GM19372 (cell line): ENCODE measurements around the gene OTOP3.
"Not testable (repeated sequence)": the region's sequence is repeated elsewhere in the genome, so short reads cannot be mapped to it uniquely, and the experiment has no call there.

Experiments used
- ATAC-seq: cut with Tn5 transposase; IDR thresholded peaks from one replicate; pipeline ENCODE4 v1.9.1; 2021; ENCODE audit warnings: mild to moderate bottlenecking, low read depth, moderate library complexity; ENCODE audit not compliant: unreplicated experiment

Gene OTOP3, protein sequence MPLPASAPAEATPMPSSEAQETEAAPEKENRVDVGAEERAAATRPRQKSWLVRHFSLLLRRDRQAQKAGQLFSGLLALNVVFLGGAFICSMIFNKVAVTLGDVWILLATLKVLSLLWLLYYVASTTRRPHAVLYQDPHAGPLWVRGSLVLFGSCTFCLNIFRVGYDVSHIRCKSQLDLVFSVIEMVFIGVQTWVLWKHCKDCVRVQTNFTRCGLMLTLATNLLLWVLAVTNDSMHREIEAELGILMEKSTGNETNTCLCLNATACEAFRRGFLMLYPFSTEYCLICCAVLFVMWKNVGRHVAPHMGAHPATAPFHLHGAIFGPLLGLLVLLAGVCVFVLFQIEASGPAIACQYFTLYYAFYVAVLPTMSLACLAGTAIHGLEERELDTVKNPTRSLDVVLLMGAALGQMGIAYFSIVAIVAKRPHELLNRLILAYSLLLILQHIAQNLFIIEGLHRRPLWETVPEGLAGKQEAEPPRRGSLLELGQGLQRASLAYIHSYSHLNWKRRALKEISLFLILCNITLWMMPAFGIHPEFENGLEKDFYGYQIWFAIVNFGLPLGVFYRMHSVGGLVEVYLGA

GRCh38 chr17:74935585-74936469, at the start of gene OTOP3:
TSS of gene OTOP3 (plus strand) at chr17:74935898. CDS start at chr17:74935922, 24 bp downstream.
- ATAC-seq, result no peak

GRCh38 chr17:74888469-74888868, 47.2 kb upstream of the OTOP3 start:
- ATAC-seq, result no peak

DNA sequence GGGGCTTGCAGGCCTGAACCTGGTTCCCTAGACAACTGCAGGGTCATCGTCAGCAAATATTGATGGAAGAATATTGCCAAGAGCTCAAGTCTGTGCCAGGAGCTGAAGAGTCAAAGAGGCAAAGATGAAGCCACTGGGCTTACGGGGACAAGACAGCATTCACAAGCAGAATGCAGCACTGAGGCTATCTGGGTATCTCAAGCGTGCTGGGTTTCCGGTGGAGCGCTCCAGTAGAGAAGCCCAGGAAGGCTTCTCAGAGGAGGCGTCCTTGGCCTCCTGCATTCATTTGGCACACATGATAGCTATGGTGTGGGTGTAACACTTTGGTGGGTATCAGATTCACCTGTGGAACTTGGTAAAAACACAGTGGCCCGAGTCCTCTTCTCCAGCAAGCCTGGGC, 45.1 kb upstream of the OTOP3 start:
- no peak for ATAC-seq

DNA sequence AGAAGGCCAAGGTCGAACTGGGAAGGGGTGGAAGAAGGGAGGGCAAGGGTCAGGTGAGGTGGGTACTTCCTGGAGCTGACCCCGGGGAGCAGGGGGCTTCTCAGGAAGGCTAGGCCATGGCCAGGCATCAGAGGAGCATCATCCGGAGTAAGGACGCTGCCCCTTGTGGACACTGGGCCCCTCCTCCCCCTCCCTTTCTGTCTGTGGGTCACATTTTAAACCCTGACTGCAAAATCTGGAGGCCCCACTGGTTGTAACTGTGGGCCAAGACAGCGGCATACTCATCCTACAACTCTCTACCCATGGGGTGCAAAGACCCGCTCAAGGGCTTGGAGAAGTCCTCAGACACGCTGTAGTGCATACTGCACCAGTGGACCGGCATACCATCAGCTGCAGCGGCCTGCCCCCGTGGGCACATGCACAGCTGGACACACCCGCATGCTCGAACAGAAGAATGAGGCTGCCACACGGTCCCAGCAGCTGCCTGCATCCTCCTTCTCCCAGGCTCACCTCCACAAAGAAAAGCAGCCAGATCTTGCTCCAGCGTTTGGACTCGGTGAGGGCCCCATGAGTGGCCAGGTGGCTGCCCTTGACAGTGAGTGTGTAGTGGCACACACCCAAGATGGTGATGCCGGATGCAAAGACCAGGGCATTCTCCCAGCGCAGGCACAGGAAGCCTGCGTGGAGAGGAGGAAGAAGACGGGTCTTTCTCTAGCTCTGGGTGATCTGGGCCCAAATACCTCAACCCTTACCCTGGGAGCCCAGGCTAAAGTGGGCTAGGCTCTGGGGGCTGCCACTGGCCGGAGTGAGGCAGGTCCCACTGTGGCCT, 43.5 kb upstream of the OTOP3 start:
- no peak for ATAC-seq

DNA sequence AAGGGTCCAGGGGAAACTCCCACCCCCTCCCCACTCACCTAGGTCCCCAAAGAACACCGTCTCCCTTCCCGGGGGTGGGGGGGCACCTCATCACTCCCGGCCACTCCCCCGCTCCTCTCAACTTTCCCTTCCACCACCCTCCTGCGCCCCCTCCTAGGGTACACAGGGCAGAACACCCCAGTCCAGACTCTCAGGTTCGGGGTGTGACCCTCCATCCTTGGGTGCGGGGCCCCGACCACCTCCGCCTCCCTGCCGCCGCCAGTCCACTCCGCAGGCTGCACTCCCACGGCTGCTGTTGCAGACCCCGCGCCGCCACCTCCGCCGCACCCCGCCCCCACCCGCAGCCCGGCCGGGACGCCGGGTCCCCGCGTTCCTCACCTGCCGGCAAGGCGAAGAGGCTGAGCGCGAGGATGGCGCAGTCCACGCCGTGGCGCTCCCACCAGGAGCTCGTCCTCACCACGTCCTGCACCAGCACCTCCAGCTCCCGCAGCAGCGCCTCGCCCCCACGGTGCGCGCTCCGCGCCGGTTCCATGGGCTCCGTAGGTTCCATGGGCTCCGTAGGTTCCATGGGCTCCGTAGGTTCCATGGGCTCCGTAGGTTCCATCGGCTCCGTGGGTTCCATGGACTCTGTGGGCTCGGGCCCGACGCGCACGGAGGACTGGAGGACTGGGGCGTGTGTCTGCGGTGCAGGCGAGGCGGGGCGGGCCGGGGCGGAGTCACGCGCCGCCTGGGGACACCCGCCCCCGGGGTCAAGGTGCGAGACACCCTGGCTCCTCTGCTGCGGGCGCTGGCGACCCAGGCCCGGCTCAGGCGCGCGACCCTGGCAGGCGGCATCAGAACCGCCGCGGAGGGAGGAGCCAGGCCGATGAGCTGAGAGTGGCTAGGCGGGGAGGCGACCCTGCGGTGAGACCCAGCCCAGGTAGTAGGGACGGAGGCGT, 42.5 kb upstream of the OTOP3 start, which contains the start of gene FADS6:
Gene FADS6, minus strand, starts transcription at position 660 of the 938 bp plus-strand sequence. Its CDS starts 38 bp downstream, at position 622.
- no peak for ATAC-seq

- ATAC-seq, result no peak
Observed at GRCh38 chr17:74893936-74894671, 41.6 kb upstream of the OTOP3 start.

DNA sequence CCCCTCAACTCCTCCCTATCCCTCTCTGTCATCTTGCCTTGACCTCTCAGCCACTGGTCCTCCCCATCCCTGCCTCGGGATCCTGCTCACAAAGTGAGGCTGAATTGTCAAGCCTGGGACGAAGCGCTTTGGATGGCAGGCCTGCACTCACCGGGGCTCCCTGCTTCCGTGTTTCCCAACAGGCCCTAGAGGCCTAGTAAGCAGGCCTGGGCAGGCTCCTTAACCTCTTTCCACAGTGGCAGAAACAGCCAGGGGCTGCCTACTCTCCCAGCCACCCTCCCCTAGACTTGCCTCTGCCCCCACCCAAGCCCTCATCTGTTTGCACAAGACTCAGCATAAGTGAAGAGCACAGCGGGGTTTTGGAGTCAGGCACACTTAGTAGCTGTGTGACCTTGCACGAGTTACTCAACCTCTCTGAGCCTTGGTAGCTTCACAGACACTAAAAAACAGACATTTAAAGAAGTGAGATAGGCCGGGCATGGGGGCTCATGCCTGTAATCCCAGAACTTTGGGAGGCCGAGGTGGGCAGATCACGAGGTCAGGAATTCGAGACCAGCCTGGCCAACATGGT, 37.2 kb upstream of the OTOP3 start:
- ATAC-seq, result no peak

DNA sequence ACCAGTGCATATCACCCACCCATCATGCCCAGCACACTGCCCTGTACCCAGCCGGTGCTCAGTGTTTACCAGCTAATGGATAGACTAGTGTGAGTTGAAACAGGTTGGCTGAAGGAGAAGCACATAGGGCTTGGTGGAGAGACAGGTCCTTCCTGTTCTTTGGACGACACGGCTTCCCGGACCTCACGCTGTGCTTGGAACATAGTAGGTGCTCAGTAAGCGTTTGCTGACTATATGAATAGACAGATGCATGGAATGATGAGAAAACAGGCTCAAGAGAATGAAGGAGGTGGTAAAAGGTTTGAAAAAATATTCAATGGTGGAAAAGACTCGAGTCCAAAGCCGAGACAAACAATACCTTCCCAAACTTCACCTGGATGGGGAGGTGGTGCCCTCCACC, 35.5 kb upstream of the OTOP3 start:
- ATAC-seq, result no peak

DNA sequence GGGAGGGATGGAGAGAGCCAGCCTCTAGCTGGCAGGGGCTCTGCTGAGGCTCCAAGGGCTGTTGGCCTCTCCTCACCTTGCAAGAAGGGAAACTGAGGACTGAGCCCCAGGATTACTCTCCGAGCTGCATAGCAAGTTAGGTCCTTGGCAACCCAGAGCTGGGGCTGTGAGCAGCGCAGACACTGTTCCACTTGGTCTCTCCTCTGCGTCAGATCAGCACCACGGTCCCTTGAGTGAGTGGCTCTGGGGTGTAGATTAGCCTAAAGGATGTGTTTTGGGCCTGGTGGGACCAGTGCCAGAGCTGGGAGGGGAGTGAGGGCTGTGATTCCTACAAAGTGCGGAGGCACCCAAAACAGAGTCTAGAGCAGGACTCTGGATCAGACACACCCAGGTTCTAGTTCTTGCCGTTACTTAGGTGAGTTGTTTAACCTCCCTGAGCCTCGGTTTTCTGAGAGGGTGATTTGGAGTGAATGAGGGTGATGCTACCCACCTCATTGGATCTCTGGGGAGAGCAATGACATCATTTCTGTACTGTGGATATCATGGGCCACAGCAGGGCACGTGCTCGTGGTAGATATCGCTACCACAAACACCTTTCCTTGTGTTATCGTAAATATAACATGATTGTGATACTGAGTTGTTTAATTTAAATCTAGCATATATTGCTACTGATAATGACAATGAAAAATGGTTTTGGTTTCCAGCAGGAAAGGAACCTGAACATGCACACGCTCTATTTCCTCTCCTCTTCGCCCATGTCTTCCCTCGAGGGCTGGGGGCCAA, 34.2 kb upstream of the OTOP3 start:
- no peak for ATAC-seq

GRCh38 chr17:74903034-74903433, 32.7 kb upstream of the OTOP3 start:
- no peak for ATAC-seq

DNA sequence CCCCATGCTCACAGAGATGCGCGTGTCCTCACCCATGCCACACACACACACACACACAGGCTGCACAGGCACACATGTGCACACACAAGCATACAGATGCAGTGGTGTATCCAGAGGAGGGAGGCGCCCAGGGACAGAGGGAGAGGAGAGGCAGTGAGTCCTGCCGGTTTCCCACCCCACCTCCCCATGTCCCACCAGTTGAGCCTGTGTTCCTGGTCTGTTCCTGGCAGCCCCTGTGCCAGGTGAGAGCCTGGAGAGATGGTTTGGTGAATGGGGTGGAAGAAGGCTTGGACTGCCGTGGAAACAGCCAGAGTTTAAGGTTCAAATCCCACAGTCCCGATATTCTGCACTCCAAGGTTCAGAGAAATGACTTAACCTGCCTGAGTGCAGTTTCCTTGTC, 32.0 kb upstream of the OTOP3 start:
- ATAC-seq, result no peak

GRCh38 chr17:74904687-74905409, 30.9 kb upstream of the OTOP3 start:
- no peak for ATAC-seq

DNA sequence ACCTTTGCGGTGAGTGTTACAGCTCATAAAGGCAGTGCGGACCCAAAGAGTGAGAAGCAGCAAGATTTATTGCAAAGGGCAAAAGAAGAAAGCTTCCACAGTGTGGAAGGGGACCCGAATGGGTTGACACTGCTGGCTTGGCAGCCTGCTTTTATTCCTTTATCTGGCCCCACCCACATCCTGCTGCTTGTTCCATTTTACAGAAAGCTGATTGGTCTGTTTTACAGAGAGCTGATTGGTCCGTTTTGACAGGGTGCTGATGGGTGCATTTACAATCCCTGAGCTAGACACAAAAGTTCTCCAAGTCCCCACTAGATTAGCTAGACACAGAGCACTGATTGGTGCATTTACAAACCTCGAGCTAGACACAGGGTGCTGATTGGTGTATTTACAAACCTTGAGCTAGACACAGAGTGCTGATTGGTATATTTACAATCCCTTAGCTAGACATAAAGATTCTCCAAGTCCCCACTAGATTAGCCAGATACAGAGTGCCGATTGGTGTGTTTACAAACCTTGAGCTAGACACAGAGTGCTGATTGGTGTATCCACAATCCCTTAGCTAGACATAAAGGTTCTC, 29.4 kb upstream of the OTOP3 start:
- not testable (repeated sequence) for ATAC-seq

DNA sequence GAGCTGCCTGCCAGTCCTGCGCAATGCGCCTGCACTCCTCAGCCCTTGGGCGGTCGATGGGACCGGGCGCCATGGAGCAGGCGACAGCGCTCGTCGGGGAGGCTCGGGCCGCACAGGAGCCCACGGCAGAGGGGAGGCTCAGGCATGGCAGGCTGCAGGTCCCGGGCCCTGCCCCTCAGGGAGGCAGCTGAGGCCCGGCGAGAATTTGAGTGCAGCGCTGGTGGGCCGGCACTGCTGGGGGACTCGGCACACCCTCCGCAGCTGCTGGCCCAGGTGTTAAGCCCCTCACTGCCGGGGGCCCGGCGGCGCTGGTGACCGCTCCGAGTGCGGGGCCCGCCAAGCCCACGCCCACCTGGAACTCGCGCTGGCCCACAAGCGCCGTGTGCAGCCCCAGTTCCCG, 28.7 kb upstream of the OTOP3 start:
- ATAC-seq, result no peak

DNA sequence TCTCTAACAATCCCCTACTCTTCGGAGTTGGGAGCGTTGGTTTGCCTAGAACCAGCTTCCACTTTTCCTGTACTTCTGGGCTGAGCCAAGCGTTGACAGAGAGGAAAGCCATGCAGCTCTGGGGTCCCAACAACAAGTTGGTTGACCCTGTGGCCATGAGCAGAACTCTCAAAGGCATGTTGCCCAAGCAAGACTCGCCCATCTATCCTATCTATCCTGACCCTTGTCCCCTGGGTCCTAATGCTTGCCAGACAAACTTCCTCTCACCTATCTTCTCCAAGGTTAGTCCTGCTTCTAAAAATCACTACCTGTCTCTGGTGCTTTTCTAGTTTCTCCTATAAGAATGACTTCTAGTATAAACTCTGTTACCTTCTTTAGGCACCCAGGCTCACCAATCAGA, 26.6 kb upstream of the OTOP3 start:
- ATAC-seq, result not testable (repeated sequence)

- not testable (repeated sequence) for ATAC-seq
Observed at GRCh38 chr17:74911423-74911822, 24.3 kb upstream of the OTOP3 start.
